Bronchial smooth muscle cell (primary cell): ENCODE data around the gene TUBB6. TPM values are rescaled to one million over a fixed set of nuclear protein-coding genes. Genes with fewer than 3 reads are reported as not detected.

Experiments used
- total RNA-seq: library from RNA; depleted of rRNA; stranded (reverse); fragments of >200 nt; gene quantifications from 2 replicates; pipeline ENCODE4 v1.2.1, GENCODE V29; 2014

Gene TUBB6
- total RNA-seq, result 377 and 531 TPM in 2 replicates

DNA sequence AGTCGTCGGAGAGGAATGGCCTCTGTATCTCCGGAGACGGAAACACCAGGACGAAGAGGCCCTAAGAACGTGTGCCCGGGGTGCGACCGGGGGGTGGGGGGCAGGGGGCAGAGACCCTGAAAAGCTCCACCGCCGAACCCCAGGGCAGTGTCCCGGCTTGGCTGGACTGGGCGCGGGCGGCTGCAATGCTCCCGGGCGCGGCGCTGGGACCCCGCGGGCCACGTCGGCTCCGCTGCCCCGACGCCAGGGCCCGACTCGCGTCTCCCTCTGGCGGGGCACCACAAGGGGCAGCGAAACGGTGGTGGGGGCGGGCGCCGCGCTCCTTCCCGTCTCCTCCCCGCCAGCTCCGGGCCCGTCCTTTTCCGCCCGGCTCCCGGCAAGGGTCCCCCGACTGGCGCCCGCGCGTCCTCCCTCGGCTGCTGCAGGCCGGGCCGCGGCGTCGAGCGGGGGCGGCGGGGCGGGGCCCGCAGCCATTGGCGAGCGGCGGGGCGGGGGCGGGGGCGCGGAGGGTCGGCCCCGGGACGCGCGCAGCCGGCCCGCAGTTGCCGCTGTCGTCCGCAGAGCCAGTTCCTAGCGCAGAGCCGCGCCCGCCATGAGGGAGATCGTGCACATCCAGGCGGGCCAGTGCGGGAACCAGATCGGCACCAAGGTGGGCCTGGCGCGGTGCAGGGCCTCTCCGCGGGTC, at the start of gene TUBB6:
TUBB6 (plus strand) TSS at position 541 of the 685 bp plus-strand sequence; CDS start at position 593, 52 bp downstream.

Other genes starting within 250 kb of the TUBB6 start
- not detected in 2 replicates for gene ANKRD62, start 214.4 kb upstream of the TUBB6 start, total RNA-seq
- gene CIDEA, start 53.9 kb upstream of the TUBB6 start, total RNA-seq, result 0.63 TPM in 1 of 2 replicates, not detected in the other
- 32.7 and 40.4 TPM in 2 replicates for gene AFG3L2, start 69.0 kb downstream of the TUBB6 start, total RNA-seq
- gene PRELID3A, start 99.7 kb downstream of the TUBB6 start, total RNA-seq, result 4.1 and 5.7 TPM in 2 replicates